HG03139 (cell line): ENCODE results near the gene DTX4.
"Not testable (repeated sequence)": the region's sequence is repeated elsewhere in the genome, so short reads cannot be mapped to it uniquely, and the experiment has no call there.

Experiments
- ATAC-seq: cut with Tn5 transposase; IDR thresholded peaks from one replicate; pipeline ENCODE4 v1.9.1; 2021; ENCODE audit not compliant: unreplicated experiment

DTX4 gene

DNA sequence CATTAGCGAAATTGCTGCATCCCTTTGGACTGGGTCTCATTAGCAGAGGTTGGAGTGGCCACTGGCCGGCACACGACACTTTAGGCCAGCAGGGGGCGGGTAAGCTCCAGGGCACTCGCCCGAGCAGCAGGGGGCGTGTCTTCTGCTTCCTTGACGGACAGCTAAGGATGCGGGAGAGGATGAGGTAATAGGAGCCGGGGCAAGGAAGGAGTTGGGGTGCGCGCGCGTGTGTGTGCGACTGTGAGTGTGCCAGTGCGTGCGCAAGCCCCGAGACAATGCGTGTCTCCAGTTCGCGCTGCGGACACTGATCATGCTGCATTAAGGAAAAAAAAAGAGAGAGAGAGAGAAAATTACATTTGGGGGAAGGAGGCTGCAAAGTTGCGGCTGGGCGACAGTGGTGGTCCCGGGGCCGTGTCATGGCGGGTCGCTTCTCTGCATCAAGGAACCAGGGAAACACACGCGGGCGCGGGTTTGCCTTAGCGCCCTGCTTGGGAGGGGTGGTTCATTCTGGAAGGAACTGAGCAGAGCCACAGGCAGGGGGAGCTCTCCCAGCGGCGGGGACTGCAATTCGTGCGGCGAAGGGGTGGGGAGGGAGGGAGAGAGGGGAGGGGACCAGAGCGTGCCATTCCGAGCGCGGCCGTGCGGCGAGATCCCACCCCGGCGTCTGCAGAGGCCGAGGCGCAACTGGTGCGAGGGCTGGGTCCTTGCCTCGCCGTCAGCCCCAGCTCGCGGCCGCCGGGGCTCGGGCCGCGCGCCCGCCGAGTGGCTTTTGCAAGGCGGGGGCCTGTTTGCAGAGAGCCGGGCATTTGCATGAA, at the start of gene DTX4:
TSS of gene DTX4 (plus strand) at position 625 of the 815 bp plus-strand sequence. CDS start 464 bp downstream, outside the sequence.
- ATAC-seq, result peak; percentile 71

DNA sequence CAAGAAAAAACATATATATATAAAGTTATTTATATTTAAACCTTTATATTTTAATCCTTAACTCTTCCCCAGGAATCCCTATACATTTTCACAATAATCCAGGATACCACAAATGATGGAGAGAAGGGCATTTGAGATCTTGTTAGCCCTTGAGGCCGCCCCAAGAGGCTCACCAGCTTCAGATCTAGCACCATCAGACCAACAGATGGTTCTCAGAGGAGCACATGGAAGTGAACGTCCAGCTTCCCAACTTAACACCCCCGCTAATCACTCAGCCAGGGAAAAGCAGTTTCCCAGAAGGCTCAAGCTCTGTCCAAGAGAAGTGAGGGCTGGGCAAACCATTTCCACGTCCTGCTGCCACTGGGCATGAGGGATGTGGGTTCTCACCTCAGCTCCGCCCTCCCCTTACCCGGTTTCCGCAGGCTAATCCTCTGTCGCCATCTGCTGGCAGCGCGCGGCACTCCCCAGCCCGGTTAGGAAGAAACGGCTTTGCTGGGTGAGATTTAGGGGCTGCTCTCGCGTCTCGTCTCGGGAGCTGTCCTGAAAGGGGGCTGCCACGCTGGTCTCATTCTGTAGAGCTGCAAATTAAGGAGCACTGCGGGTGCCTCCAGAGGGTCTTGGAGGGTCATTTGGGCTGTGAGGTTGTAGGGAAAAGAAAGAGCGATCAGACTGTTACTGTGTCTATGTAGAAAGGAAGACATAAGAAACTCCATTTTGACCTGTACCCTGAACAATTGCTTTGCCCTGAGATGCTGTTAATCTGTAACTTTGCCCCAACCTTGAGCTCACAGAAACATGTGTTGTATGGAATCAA, 36.1 kb upstream of the DTX4 start:
- peak; percentile 94 for ATAC-seq

DNA sequence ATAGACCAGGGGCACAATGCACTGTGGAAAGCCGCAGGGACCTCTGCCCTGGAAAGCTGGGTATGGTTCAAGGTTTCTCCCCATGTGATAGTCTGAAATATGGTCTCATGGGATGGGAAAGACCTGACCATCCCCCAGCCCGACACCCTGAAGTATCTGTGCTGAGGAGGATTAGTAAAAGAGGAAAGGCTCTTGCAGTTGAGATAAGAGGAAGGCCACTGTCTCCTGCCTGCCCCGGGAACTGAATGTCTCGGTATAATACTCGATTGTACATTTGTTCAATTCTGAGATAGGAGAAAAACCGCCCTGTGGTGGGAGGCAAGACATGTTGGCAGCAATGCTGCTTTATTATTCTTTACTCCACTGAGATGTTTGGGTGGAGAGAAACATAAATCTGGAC, 35.4 kb upstream of the DTX4 start:
- ATAC-seq, result not testable (repeated sequence)

DNA sequence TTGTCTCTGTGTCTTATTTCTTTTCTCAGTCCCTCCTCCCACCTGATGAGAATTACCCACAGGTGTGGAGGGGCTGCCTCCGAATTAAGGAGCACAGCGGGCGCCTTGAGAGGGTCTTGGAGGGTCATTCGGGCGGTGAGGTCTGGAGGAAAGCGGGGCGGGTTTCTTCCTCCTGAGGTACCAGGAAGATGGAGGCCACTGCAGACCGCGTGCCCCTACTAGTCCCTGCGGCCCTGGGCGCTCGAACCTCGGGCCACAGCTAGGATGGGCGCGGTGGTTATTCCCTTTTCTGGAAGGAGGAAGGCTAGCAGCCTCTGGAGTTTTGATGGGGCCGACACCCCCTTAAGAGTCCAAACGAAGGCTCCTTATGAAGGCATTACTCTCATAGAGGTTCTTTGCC, 34.7 kb upstream of the DTX4 start:
- no peak for ATAC-seq

DNA sequence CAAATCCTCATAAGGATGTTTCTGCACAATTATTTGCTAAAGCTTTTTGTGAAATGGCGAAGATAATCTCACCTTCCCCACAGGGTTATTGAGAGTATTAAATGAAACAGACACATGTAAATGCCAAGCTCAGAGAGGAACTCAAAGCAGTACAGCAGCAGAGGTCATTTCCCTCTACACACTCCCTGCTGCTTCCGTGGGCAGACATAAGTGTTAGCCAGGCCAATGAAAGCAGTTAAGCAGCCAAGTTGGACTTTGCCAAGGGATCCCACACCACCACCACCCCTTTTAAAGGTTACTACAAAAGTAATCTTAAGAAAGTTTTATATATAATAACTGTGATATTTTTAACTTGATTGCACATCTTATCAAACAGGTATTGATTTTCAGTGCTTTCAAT, 33.3 kb upstream of the DTX4 start:
- ATAC-seq, result no peak

DNA sequence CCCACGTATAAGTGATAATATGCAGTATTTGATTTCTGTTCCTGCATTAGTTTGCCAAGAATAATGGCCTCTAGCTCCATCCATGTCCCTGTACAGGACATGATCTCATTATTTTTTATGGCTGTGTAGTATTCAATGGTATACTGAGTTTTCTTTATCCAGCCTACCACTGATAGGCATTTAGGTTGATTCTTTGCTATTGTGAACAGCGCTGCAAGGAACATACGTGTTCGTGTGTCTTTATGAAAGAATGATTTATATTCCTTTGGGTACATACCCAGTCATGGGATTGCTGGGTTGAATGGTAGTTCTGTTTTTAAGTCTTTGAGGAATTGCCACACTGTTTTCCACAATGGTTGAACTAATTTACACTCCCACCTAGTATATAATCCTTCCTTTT, 30.7 kb upstream of the DTX4 start:
- ATAC-seq, result no peak

DNA sequence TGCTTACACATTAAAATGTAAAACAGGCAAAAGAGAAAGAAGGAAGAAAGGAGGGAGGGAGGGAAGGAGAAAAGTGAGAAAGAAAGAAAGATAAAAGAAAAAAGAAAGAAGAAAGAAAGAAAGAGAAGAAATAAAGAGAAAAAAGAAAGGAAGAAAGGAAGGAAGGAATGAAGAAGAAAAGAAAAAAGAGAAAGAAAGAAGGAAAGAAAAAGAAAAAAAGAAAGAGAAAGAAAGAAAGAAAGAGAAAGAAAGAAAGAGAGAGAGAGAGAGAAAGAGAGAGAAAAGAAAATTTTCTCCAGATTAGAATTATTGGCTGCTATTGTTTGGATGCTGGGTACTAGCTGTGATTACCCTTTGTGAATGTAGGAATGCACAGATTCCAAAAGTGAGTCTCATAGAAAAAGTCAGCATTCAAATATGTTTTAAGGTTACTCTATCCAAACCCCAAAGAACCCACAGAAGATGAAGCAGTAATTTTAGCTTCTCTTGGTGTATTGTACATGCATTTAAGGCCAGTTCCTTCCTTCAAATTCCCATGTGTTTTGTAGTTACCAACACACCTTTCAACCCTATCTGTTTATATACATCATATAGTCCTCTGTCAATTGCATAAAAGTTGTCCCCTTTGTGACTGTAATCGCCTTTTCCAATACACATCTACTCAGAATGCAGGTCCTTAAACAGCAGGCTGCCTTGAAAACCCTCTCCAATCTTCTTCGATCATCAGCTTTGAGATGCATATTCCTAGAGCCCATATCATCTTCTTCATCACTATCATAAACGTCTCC, 30.1 kb upstream of the DTX4 start:
- no peak for ATAC-seq

DNA sequence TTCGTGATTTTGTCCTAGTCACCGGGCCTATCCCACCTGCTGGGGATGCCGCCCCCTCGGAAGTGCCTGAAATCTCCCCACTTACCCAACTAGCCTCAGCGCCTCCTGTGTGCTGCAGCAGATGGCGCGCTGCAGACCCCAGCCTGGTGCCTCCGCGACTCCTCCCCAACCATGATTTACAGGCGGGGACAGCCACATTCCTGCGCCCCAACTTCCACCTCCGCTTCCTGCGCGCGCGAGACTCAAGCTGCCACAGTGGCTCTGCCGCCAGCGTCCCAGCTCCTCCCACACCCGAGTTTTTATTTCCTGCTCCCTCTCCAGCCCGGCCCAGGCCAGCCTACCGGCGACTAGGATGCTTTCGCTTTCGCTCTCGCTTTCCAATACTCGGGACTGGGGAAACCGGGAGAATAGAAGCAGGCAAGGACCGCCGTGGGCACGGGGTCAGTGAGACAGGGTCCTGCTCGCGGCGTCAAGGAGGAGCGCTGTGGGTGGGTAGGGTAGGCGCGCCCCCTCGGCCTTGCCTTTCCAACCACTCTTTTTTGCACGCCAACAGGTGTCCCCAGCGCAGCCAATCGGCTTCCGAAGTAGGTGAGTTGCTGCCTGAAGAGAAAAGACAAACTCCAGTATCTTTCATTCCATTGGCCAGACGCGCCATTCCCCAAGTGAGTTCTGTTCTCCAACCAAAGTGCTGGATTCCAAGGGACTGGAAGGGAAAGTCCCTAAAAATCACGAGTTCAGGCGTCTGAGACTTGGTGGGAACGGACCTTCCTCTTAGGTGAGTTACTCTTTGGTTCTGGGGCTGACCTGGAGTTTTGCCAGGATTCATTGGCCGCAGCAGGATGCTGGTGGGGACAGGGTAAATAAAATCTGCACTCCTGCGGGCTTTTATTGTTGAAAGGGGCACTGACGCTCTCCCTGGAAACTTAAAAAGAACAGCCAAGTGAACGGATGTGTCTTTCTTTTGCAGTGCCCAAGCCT, 29.1 kb upstream of the DTX4 start, which contains the start of gene FAM111A:
TSS of gene FAM111A (plus strand) at position 327 of the 978 bp plus-strand sequence. CDS start 6,017 bp downstream, outside the sequence.
- peak; percentile 57 for ATAC-seq

DNA sequence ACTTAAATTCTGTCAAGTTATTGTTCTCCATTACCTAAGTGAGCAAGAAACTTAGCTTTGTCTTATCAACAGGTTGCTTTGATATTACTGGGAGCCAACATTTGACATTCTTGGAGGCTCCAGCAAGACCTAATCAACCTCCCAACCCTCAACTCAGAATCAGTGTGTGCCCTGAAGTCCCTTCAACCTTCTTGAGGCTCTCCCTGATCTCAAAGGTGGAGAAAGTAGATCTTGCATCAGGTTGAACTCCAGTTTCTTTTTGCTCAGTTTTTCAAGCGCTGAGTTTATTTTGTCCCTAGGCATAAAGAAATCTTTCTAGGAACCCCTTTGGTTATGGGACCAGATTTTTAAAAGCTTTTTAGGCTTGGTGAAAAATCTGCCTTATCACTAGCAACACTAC, 27.8 kb upstream of the DTX4 start:
- ATAC-seq, result no peak

DNA sequence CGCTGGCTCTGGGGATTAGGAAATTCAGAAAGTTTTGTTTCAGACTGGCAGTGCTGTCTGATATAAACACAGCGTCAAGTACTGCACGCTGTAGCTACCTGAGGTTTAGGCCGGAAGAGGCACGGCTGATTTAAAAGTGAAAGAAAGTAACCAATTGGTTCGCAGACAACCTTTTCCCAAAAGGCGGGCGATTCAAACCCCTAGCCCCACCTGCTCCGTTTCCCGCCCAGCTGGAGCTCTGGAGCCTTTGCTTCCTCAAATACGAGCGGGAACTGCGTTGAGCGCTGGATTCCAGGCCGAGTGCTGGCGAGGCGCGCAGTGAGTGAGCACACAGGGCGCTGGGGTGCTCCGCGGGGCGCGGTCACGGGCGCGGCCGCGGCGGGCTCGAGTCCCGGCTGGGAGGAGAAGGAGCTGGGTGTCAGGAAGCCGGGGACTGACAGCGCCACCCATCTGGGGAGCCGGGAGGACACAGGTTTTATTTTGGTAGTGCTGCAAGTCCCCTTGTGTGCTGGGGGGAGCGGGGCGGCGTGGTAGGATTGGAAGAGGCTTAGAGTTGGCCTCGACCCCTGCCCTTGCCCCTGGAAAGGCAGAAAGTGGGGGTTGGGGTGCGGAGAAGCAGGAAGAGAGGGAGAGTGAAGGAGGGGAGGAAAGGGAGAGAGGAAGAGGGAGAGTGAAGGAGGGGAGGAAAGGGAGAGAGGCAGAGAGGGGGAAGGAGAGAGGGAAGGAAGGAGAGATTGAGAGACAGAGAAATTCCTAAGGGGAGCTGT, 27.2 kb upstream of the DTX4 start:
- ATAC-seq, result peak; percentile 53

DNA sequence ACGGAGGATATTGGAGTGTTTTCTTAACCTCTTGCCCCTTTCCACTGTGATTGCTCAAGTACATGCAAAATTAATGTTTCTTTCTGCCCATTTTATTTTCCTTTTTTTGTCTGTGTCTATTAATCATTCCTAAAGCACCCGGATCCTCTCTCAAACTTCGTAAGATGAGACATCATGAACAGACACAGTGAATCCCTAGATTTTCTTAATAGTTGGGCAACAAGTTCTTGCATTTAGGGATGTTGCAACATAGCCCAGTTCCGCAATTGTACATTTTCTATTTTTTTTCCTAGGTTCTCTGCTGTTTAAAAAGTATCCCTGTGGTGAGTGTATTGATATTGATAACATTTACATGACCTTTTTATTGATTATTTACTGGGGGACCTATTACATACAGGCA, 26.4 kb upstream of the DTX4 start:
- ATAC-seq, result no peak

DNA sequence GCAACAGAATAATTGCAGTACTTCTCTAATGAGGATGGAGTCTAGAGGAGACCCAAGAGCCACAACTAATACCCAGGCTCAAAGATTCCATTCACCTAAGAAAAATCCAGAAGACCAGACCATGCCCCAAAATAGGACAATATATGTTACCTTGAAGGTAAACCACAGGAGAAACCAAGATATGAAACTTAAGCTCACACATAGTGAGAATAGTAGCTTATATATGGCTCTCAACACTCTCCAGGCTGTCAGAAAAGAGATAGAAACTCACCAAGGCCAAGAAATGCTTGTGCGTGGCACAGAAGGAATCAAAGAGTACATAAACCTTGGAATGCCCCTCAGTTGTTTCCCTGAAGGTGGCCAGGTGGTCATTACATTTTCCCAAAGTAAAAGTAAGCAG, 20.2 kb upstream of the DTX4 start:
- peak; percentile 43 for ATAC-seq

DNA sequence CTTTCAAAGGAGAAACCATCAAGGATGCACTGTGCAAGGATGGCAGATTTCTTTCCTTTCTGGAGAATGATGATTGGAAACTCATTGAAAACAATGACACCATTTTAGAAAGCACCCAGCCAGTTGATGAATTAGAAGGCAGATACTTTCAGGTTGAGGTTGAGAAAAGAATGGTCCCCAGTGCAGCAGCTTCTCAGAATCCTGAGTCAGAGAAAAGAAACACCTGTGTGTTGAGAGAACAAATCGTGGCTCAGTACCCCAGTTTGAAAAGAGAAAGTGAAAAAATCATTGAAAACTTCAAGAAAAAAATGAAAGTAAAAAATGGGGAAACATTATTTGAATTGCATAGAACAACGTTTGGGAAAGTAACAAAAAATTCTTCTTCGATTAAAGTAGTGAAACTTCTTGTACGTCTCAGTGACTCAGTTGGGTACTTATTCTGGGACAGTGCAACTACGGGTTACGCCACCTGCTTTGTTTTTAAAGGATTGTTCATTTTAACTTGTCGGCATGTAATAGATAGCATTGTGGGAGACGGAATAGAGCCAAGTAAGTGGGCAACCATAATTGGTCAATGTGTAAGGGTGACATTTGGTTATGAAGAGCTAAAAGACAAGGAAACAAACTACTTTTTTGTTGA, 19.5 kb upstream of the DTX4 start:
- ATAC-seq, result no peak

DNA sequence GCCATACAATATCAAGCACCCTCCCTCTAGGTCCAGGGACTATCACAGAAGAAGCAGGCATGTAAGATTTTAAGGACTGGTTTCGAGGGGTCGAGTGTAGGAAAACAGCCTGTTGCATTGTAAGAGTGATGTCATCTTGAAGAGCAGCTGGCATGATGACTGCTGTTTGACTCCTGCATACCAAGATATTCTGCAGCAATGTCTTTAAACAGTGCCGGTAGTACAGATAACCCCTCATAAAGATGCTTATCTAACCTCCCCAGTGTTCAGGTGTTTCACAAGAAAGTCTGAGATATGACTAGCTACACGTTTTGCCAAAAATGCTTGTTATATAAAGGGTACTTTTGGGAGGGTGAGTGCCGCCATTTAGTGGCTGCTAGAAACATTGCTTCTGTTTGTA, 17.3 kb upstream of the DTX4 start:
- ATAC-seq, result no peak

DNA sequence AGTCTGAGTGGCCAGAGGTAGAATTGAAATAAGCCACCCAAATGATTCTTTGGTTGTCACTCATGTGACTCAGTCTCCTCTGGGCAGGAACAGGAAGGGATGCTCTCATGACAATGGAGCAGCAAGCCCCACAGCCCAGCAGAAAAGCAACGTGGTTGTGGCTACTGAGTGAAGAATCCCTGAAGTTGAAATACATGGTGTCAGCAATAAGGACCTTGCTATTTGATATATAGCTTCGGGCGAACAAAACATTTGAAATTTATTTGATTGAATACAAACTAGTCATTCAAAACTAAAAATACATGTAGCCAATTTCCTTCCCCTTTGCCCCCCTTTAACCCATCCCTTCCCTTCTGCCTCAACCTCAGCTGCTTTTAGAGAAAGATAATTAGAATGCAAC, 14.5 kb upstream of the DTX4 start:
- no peak for ATAC-seq

DNA sequence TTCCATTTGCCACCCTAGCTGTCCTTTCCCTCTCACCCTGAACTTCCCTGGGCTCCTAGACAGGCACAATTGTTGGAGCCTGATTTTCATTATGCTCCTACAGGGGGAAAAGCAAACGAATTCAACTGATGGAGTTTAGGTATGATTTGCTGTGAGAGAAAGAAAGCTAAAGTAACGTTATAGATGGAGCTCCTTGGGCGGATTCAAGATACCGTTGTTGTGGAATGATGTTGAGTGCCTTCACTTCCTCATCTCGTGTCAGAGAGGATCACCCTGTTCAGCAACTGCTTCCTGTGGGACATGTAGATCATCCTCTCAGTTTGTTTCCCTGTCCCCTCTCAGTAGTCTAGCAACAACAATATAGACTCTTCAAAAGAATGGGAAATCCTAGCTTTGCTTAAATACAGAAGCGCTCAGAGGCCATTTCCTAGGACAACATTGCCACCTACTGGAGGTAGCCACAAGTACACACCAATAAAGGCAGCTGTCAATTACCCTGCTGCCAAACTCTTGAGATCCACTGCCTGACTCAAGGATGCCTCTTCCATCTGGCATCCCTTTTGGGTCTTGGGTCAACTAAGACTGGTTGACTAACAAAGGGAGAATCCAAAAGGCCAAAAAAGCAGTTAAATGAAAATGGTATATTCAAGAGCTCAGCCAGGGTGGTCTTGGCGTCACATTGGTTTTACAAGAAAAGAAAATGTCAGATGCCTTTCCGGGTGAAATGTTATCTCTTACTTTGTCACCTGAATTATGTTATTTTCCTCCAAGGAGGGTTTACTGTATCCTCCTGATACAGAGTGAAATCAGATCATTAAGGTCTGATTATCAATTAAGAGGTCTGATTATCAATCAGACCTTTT, 13.5 kb upstream of the DTX4 start:
- ATAC-seq, result peak; percentile 86

DNA sequence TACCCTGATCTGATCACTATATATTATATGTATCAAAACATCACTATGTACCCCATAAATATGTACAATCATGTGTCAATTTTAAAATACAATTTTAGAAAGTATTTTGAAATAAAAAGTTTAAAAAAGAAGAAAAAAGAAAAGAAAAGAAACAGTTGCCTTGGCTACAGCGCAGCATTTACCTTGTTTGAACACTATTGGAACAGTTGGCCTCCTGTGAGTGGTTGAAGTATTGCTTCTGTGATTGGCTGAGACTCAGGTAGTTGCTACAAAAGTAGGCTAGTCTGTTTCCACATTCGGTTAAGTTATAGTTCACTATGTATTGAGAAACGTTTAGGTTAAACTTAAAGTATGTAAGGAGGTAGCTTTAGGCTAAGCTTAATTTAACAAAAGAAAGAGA, 7.9 kb upstream of the DTX4 start:
- no peak for ATAC-seq
